ENCODE data around the gene CDC42BPA. TPM values are rescaled to one million over a fixed set of nuclear protein-coding genes. Genes with fewer than 3 reads are reported as not detected.
"Not testable (repeated sequence)": the region's sequence is repeated elsewhere in the genome, so short reads cannot be mapped to it uniquely, and the experiment has no call there.

Gene CDC42BPA
- total RNA-seq, 1 donor = 2.3 TPM

DNA sequence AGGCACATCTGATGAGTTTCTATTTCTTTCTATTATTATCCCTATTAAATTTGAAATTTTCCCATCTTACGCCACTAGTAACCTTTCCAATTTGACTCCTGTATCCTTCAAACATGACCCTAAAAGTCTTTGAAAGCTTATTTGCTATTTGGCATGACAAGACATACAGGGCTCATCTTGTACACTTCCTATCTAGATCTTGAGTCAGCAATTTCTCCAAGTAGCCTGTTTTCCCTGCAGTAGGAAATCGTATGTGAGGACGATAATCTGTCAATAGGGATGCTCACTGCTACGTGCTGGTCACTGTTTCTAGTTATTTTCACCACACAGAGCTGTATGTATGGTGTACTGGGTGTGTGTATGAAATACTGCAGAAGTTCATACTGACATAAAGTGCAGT, 142.7 kb downstream of the CDC42BPA start:
- no peak overlapping the region for H3K4me3 ChIP-seq (ENCODE audit: low read length)
- H3K9me3 ChIP-seq (ENCODE audit: low read depth, low read length) = no peaks in the 10 kb centered on the region
- H3K4me1 ChIP-seq (ENCODE audit: insufficient read depth, low read length) = no peaks in the 10 kb centered on the region
- no peaks in the 10 kb centered on the region for H3K27me3 ChIP-seq (ENCODE audit: insufficient read depth, low read length)

- Histone ChIP-seq H3K4me3 (ENCODE audit: low read length) (no peak overlapping the region), H3K27me3 (ENCODE audit: insufficient read depth, low read length) (no peaks in the 10 kb centered on the region), H3K4me1 (ENCODE audit: insufficient read depth, low read length) (no peaks in the 10 kb centered on the region), H3K9me3 (ENCODE audit: low read depth, low read length) (no peaks in the 10 kb centered on the region)
Measured at GRCh38 chr1:227174164-227174563, 144.1 kb downstream of the CDC42BPA start.

- H3K4me1 ChIP-seq (ENCODE audit: insufficient read depth, low read length) = no peaks in the 10 kb centered on the region
- no peak overlapping the region for H3K4me3 ChIP-seq (ENCODE audit: low read length)
- no peaks in the 10 kb centered on the region for H3K27me3 ChIP-seq (ENCODE audit: insufficient read depth, low read length)
- H3K9me3 ChIP-seq (ENCODE audit: low read depth, low read length) = no peaks in the 10 kb centered on the region
Measured at GRCh38 chr1:227170361-227171166, 147.7 kb downstream of the CDC42BPA start.

- Histone ChIP-seq H3K9me3 (ENCODE audit: low read depth, low read length) (no peaks in the 10 kb centered on the region), H3K27me3 (ENCODE audit: insufficient read depth, low read length) (no peaks in the 10 kb centered on the region), H3K4me1 (ENCODE audit: insufficient read depth, low read length) (no peaks in the 10 kb centered on the region), H3K4me3 (ENCODE audit: low read length) (no peak overlapping the region)
Measured at GRCh38 chr1:227169343-227169742, 148.9 kb downstream of the CDC42BPA start.

DNA sequence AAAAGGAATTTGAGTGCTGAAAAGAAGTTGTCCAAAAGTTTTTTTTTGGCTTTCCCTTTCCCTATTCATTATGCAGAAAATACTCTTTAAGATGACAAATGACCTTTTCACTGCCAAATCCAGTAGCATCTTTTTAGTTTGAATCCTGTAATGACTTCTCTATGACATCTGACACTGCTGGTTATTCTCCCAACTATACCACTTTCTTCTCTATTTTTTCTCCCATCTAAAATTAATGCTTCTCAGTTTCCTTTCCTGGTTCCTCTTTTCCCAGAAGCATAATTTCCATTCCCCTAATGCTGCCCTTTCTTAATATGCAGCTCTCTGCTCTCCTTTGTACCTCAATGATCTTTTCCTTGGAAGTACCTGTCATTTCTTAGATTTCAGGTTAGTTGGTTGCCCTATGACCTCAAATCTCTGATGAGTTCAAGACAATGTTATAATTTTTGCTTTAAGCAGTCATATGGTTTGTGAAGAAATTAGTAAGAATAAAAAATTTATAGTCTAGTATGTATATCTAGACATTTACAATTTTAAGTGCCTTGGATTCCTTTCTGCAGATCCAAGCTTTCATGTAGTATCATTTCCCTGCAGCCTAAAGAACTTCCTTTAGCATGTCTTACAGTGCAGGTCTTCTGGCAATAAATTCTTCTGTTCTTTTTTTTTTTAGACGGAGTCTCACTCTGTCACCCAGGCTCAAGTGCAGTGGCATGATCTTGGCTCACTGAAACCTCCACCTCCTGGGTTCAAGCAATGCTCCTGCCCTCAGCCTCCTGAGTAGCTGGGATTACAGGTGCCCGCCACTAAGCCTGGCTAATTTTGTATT, 150.8 kb downstream of the CDC42BPA start:
- Histone ChIP-seq H3K9me3 (ENCODE audit: low read depth, low read length) (no peaks in the 10 kb centered on the region), H3K4me1 (ENCODE audit: insufficient read depth, low read length) (no peaks in the 10 kb centered on the region), H3K4me3 (ENCODE audit: low read length) (no peak overlapping the region), H3K27me3 (ENCODE audit: insufficient read depth, low read length) (no peaks in the 10 kb centered on the region)

DNA sequence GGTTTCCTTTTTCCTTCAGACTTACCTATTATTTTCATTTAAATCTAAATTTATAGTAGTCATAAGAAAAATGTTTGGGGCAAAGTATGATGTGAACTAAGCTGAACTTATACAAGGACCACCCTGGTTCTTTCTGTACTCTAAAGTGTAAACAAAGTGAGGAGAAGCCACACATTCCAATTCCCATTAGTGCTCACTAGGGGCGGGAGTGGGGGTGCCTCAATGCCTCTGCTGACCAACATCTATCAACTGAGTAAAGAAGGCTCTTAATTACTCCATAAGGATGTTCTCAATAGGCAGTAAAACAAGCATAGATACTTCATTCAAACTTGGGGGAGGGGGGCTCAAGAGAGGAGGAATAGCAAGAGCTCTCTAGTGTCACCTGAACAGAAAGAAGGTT, 151.7 kb downstream of the CDC42BPA start:
- no peaks in the 10 kb centered on the region for H3K4me1 ChIP-seq (ENCODE audit: insufficient read depth, low read length)
- H3K9me3 ChIP-seq (ENCODE audit: low read depth, low read length) = no peaks in the 10 kb centered on the region
- H3K4me3 ChIP-seq (ENCODE audit: low read length) = no peak overlapping the region
- no peaks in the 10 kb centered on the region for H3K27me3 ChIP-seq (ENCODE audit: insufficient read depth, low read length)

GRCh38 chr1:227161470-227161869, 156.8 kb downstream of the CDC42BPA start:
- Histone ChIP-seq H3K27me3 (ENCODE audit: insufficient read depth, low read length) (no peaks in the 10 kb centered on the region), H3K4me3 (ENCODE audit: low read length) (no peak overlapping the region), H3K4me1 (ENCODE audit: insufficient read depth, low read length) (no peaks in the 10 kb centered on the region), H3K9me3 (ENCODE audit: low read depth, low read length) (no peaks in the 10 kb centered on the region)

GRCh38 chr1:227156520-227156919, 161.8 kb downstream of the CDC42BPA start:
- H3K27me3 ChIP-seq (ENCODE audit: insufficient read depth, low read length) = no peaks in the 10 kb centered on the region
- no peaks in the 10 kb centered on the region for H3K9me3 ChIP-seq (ENCODE audit: low read depth, low read length)
- no peaks in the 10 kb centered on the region for H3K4me1 ChIP-seq (ENCODE audit: insufficient read depth, low read length)
- H3K4me3 ChIP-seq (ENCODE audit: low read length) = no peak overlapping the region

- Histone ChIP-seq H3K4me1 (ENCODE audit: insufficient read depth, low read length) (no peaks in the 10 kb centered on the region), H3K4me3 (ENCODE audit: low read length) (no peak overlapping the region)
Measured at GRCh38 chr1:227155688-227156087, 162.6 kb downstream of the CDC42BPA start.

GRCh38 chr1:227155004-227155403, 163.3 kb downstream of the CDC42BPA start:
- no peak overlapping the region for H3K4me3 ChIP-seq (ENCODE audit: low read length)
- H3K9me3 ChIP-seq (ENCODE audit: low read depth, low read length) = no peaks in the 10 kb centered on the region
- no peaks in the 10 kb centered on the region for H3K27me3 ChIP-seq (ENCODE audit: insufficient read depth, low read length)
- no peaks in the 10 kb centered on the region for H3K4me1 ChIP-seq (ENCODE audit: insufficient read depth, low read length)

More at GRCh38 chr1:227155688-227156087, 162.6 kb downstream of the CDC42BPA start:
- Histone ChIP-seq H3K27me3 (ENCODE audit: insufficient read depth, low read length) (no peaks in the 10 kb centered on the region), H3K9me3 (ENCODE audit: low read depth, low read length) (no peaks in the 10 kb centered on the region)

DNA sequence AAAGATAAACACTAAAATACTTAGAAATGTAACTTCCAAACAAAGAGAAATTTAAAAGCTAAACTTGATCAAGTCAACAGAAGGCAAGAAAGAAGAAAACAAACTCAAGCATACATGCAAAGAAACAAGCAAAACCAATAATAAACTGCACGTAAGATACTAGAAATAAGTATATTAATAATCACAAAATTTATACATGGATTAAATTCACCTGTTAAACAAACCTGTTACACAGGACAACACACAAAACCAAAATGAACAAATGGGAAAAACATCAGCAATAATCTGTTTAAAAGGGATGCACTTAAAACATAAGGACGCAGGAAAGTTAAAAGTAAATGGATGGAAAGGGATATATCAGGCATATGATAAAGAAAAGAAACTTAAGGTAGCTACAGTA, 165.8 kb downstream of the CDC42BPA start:
- H3K27me3 ChIP-seq (ENCODE audit: insufficient read depth, low read length) = no peaks in the 10 kb centered on the region
- H3K4me1 ChIP-seq (ENCODE audit: insufficient read depth, low read length) = no peaks in the 10 kb centered on the region
- H3K9me3 ChIP-seq (ENCODE audit: low read depth, low read length) = no peaks in the 10 kb centered on the region
- H3K4me3 ChIP-seq (ENCODE audit: low read length) = no peak overlapping the region

- no peaks in the 10 kb centered on the region for H3K9me3 ChIP-seq (ENCODE audit: low read depth, low read length)
- H3K4me3 ChIP-seq (ENCODE audit: low read length) = no peak overlapping the region
- H3K4me1 ChIP-seq (ENCODE audit: insufficient read depth, low read length) = no peaks in the 10 kb centered on the region
- H3K27me3 ChIP-seq (ENCODE audit: insufficient read depth, low read length) = no peaks in the 10 kb centered on the region
Measured at GRCh38 chr1:227140376-227140775, 177.9 kb downstream of the CDC42BPA start.

- no peaks in the 10 kb centered on the region for H3K27me3 ChIP-seq (ENCODE audit: insufficient read depth, low read length)
- no peaks in the 10 kb centered on the region for H3K9me3 ChIP-seq (ENCODE audit: low read depth, low read length)
- H3K4me3 ChIP-seq (ENCODE audit: low read length) = no peak overlapping the region
- H3K4me1 ChIP-seq (ENCODE audit: insufficient read depth, low read length) = no peaks in the 10 kb centered on the region
Measured at GRCh38 chr1:227136210-227136820, 182.0 kb downstream of the CDC42BPA start.

GRCh38 chr1:227134686-227135314, 183.5 kb downstream of the CDC42BPA start:
- Histone ChIP-seq H3K4me1 (ENCODE audit: insufficient read depth, low read length) (no peaks in the 10 kb centered on the region), H3K4me3 (ENCODE audit: low read length) (no peak overlapping the region), H3K9me3 (ENCODE audit: low read depth, low read length) (no peaks in the 10 kb centered on the region), H3K27me3 (ENCODE audit: insufficient read depth, low read length) (no peaks in the 10 kb centered on the region)

DNA sequence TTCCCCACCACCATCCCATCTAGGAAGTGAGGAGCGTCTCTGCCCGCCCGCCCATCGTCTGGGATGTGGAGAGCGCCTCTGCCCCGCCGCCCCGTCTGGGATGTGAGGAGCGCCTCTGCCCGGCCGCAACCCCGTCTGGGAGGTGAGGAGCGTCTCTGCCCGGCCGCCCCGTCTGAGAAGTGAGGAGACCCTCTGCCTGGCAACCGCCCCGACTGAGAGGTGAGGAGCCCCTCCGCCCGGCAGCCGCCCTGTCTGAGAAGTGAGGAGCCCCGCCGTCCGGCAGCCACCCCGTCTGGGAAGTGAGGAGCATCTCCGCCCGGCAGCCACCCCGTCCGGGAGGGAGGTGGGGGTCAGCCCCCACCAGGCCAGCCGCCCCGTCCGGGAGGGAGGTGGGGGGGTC, 185.6 kb downstream of the CDC42BPA start:
- not testable (repeated sequence) for H3K27me3 ChIP-seq (ENCODE audit: insufficient read depth, low read length); H3K4me3 ChIP-seq (ENCODE audit: low read length); H3K9me3 ChIP-seq (ENCODE audit: low read depth, low read length); H3K4me1 ChIP-seq (ENCODE audit: insufficient read depth, low read length)

Data from mononuclear cell (primary cell).